Measurements from ENCODE around the gene COQ7.

Gene COQ7

DNA sequence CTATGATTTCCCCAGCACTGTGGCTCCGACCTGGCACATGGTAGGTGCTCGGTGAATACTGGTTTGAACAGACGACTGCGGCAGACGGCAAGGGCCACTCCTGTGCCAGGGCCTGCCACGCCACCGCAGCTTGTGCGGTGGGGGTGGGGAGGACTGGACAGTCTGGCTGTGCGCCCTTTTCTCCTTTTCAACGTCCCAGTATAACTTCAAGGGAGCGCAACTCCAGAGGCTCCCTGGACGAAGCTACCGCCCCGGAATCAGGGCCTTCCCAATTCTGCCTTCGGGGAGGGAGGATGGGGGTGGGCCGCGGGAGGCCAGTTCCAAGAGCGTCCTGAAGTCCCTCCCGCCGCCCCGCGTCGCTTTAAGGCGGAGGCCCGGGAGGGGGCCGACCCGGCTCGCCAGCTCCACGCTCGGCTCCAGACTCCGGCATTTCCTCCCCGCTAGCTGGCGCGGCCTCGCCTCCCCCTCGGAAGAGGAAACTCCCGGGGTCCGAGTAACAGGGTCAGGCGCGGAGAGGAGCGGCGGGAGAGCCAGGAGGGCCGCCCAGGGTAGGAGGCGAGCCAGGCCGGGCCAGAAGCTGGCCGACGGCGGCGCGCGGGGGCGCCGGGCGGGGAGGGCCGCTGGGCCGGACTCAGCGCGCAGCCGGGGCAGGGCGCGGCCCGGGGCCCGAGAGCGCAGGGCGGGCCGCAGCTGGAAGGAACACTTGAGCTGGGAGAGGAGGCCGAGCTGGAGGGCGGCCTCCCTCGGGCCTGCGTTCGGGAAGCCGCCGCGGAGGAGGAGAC, 46.4 kb downstream of the COQ7 start, which contains the start of gene ITPRIPL2:
Gene ITPRIPL2, plus strand, starts transcription at position 388 of the 782 bp plus-strand sequence. CDS start 498 bp downstream, outside the sequence.
- DNase-seq = peak; percentile 41

DNA sequence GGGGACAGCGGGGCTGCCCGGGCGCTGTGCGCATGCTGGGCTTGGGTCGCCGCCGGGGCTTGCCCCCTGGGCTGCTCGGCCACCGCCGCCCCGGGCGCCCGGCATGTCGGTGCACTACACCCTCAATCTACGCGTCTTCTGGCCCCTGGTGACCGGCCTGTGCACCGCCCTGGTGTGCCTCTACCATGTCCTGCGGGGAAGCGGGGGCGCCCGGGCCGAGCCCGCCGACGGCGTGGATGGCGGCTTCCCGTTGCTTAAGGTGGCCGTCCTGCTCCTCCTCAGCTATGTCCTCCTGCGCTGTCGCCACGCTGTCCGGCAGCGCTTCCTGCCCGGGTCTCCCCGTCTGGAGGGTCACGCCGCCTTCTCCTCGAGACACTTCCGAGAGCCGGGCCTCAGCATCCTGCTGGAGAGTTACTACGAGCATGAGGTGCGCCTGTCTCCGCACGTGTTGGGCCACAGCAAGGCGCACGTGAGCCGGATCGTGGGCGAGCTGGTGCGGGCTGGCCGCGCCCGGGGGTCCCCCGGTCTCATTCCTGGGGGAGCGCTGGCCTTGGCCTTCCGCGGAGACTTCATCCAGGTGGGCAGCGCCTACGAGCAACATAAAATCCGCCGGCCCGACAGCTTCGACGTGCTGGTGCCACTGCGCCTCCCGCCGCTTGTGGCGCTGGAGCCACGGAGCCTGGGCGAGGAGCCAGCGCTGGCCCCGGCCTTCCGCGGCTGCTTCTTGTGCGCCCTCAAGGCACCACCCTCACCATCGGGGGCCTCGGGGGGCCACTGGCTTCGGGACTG, 47.1 kb downstream of the COQ7 start:
- DNase-seq = peak; percentile 44

GRCh38 chr16:19115148-19116021, 48.0 kb downstream of the COQ7 start:
- no peak for DNase-seq

DNA sequence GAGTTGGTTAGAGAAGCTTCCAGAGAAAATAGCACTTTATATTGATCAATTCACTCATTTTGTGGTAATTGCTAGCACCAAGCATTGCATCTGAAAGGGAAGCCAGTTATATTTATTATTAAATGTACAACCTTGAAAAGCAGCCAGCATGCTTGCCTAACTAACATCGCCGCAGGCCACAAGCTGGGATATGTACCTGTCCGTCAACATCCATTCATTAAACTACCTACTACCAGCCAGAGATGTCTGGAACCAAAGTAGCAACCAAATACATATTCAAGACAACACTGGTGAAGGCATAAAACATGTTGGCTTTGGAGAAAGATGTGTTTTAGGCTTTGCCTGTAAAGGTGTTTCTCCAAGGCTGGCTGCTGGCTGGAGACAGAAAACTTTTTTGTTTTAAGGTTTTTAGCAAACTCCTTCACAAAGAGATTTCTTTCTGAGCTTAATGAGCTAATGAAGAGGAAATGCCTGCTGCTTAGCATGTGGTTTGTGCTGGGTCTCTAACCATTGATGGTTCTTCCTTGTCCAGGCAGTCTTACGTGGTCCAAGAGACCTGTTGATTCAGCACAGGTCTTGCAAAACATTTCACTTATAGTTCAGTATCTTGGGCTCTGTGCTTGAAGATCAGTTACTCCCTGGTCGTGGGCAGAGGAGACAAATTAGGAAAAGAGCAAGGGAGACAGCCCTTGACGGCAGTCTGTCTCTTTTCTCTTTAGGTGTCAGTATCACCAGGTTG, 49.5 kb downstream of the COQ7 start:
- peak; percentile 11 for DNase-seq

- peak; percentile 68 for DNase-seq
Measured at GRCh38 chr16:19118938-19119431, 51.6 kb downstream of the COQ7 start.

GRCh38 chr16:19119564-19119963, 52.1 kb downstream of the COQ7 start:
- peak; percentile 76 for DNase-seq

GRCh38 chr16:19123535-19124178, 56.2 kb downstream of the COQ7 start:
- no peak for DNase-seq

- no peak for DNase-seq
Measured at GRCh38 chr16:19126300-19126699, 58.9 kb downstream of the COQ7 start.

GRCh38 chr16:19127205-19127604, 59.8 kb downstream of the COQ7 start:
- DNase-seq = peak; percentile 75

DNA sequence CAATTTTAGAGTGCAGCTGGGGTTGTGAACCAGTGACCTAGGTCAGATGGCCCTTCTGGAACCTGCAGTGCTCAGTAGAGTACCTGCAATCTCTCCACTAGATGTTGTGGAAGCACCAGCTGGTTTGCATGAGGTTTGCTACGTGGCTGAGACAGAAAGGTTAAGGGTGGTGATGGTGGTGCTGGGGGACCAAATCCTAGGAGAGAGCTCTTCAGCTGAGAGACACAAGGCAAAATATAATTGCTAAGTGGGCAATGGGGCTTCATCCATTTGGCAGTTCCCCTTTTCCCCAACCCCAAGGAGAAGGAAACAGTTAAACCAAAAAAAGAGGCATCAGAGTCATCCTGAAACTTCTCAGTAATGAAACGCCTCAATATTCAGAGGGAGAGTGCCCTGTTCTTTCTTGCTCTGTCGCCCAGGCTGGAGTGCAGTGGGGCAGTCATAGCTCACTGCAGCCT, 60.3 kb downstream of the COQ7 start:
- DNase-seq = peak; percentile 72

GRCh38 chr16:19128454-19129200, 61.2 kb downstream of the COQ7 start:
- DNase-seq = no peak
